ENCODE data around the gene TRPV6.

The TRPV6 gene

DNA sequence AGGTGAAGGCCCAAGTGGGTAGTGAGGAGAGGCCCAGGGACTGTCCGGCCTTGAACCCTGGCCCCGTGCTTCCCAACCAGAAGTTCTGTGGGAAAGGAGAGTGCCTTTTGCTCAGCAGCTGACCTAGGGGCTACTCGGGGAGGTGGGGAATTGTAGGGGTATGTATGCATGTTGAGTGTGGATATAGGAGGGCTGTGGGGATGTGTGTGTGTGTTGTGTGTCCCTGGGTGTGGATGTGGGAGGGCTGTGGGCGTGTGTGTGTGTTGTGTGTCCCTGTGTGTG is 18.5 kb downstream of the TRPV6 start:
- DNase-seq, result no peak

DNA sequence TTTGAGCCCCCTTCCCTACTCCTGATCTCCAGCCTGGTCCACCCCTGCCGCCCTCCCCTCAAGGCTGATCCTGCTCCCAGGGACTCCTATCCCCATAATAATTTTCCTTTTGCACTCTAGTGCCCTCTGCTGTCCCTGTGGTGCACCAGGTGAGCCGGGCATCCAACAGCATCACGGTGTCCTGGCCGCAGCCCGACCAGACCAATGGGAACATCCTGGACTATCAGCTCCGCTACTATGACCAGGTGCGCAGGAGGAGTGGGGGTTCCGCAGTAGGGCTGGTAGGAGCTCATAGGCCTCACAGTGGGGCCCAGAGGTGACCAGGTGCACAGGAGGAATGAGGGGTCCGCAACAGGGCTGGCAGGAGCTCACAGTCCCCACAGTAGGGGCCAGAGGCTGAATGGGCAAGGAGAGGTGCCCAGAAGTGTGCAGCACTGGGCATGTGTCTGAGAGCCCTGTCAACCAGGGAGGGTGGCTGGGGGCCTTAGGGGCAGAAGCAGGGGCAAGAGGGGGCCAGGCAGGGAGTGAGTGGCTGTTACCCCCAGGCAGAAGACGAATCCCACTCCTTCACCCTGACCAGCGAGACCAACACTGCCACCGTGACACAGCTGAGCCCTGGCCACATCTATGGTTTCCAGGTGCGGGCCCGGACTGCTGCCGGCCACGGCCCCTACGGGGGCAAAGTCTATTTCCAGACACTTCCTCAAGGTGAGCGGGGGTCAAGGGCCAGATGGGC is 19.0 kb downstream of the TRPV6 start:
- no peak for DNase-seq

DNA sequence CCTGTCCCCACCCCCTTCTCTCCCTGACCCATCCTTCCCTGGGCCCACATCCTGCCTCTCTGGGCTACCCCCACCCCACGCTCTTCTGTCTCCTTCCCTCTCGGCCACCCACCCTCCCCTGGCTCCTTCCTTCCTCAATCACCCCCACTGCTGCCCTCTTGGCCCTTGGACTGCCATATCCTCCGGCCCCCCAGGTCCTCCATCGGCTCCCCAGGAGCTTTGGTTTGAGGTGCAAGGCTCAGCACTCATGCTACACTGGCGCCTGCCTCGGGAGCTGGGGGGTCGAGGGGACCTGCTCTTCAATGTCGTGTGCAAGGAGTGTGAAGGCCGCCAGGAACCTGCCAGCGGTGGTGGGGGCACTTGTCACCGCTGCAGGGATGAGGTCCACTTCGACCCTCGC is 19.8 kb downstream of the TRPV6 start:
- DNase-seq, result no peak

DNA sequence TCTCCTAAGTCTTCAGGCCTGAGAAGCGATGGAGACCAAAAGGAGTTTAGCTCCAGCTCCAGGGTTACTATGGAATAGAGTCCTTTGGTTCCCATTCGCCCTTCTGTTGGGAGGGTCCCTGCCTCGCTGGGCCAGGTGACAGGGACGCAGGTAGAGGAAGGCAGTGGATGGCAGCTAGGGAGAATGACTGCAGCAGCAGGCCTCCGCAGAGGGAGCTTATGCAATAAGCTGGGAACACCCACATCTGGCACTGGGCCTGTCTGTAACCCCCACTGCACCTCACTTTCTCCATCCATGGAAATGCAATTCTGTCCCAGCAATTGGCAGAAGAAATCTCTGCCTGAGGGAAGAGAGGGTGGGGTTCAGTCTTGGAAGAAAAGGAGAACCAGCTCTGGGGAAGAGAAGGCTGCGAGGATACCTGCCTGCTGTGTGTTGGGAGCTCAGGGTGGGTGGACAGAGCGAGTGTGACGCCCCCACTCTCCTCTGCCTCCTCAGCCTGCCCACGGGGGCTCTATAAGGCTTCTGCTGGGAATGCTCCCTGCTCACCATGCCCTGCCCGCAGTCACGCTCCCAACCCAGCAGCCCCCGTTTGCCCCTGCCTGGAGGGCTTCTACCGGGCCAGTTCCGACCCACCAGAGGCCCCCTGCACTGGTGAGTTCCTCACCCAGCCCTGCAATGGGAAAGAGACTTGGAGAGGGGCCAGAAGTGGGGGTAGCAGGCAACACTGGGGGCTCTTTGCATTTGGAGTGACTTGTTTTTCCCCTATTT is 20.4 kb downstream of the TRPV6 start:
- no peak for DNase-seq

DNA sequence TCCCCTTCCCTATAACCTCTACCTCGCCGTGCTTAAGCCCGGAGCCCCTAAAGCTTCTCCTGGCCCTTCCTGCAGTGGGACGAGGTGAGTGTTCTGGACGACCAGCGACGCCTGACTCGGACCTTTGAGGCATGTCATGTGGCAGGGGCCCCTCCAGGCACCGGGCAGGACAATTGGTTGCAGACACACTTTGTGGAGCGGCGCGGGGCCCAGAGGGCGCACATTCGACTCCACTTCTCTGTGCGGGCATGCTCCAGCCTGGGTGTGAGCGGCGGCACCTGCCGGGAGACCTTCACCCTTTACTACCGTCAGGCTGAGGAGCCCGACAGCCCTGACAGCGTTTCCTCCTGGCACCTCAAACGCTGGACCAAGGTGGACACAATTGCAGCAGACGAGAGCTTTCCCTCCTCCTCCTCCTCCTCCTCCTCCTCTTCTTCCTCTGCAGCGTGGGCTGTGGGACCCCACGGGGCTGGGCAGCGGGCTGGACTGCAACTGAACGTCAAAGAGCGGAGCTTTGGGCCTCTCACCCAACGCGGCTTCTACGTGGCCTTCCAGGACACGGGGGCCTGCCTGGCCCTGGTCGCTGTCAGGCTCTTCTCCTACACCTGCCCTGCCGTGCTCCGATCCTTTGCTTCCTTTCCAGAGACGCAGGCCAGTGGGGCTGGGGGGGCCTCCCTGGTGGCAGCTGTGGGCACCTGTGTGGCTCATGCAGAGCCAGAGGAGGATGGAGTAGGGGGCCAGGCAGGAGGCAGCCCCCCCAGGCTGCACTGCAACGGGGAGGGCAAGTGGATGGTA is 21.5 kb downstream of the TRPV6 start:
- no peak for DNase-seq

DNA sequence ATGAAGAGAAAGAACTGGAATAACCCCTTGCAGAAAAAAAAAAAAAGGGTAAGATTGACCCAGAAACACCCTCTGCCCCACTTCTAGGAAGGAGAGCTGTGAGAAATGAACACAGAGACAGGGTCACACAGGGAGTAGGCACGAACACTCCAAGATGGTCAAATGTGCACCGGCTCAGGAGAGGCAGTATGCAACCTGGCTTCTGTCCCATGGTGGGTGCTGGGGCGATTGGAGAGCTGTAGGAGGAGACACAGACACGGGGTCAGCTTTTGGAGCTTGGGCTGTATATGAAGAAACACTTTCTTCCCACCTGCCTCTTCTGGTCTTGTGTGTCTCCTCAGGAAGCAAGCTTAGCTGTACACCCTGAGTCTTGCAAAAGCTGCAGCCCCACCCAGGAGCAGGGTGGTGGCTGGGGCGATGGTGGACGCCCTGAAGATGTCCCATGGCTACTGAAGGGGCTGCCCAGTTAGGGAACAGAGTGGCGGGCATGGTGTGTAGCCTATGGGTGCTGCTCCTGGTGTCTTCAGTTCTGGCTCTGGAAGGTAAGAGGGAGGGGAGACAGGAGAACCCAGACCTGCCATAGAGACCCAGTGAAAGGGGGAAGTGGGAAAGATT is 22.7 kb downstream of the TRPV6 start:
- no peak for DNase-seq

DNA sequence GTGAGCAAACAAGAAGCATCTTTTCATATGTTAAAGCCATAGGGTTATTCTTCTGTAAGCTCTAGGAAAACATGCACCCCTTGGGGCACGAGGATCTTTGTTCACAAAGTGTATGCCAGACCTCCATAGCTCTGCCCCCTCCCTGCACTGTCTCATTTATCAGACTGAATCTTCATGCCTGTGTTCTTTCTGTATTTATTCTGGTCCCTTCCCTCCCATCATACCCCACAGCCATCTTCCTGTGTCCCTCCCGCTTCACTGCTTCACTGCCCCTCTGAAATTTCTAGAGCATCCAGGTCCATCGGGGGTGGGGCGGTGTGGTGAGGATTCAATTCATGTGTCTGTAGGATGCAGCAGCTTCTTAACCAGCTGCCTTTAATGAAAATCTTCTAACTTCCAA is 23.2 kb downstream of the TRPV6 start:
- no peak for DNase-seq

DNA sequence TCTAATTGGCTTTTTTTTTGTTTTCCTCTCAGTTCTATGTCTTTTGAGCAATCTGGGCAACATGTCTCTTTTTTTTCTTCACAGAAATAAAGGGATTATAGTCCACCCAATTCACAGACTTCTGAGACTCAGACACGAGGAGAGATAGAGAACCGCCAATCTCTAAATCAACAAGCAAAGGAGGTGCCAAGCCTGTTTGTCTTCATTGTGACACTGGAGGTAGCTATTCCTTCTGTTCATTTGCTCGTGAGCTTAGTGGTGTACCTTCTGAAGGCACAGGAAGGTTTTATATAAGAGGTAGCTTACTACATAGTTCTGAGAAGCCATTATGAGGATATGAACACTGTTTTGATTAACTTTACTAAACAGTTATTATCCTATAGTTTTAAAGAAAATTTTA is 24.6 kb downstream of the TRPV6 start:
- no peak for DNase-seq

DNA sequence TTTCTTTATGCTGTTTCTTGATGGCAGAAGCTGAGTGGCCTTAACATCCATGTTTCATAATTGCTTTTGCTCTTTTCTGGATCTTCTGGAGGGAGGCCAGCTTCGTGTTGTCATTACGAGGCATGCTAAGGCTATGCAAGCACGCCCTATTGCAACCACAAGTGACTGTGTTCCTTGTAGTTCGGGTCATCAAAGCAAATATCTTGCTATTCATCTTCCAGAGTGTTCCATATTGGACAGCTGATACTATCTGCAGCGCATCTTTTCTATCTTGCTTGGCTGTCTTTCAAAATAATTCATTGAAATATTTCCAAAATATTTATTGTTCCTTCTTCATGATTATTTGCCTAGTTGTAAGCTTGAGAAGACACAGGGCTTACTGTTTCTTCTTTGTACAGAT is 25.7 kb downstream of the TRPV6 start:
- DNase-seq, result no peak

DNA sequence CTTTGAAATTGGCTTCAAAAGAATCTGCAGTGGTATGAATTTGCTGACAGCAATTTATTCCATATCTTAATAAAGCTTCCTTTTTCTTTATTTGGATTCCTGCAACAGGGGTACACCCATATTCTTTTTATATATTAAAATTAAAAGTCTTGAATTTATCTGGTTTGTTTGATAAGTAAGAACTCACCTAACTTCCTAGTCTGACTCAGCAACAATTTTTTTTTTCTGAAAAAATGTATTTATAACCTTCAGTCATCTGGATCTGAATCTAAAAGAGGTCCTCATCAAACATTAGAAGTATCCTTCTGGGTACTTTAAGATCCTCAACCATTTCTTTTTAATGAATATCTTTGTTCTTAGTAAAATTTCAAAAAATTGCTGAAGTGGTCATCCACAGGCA is 26.1 kb downstream of the TRPV6 start:
- DNase-seq, result no peak

DNA sequence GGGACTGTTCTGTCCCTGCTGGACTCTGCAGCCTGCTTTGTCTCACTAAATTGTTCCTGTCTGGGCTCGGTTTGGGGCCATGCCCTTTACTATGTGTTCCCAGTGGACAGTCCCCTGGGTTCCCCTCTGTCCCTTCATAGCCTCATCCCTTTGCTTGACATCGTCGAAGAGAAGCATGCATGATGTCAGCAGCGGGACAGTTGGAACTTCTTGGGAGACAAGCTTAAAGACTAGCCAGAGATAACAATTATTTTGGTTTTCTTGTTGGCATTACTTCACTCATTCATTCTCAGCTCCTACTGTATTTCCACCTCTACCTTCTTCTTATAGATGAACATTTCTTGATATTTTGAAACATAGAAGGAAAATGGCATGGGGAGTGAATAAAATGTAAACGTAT is 27.9 kb downstream of the TRPV6 start:
- no peak for DNase-seq

DNA sequence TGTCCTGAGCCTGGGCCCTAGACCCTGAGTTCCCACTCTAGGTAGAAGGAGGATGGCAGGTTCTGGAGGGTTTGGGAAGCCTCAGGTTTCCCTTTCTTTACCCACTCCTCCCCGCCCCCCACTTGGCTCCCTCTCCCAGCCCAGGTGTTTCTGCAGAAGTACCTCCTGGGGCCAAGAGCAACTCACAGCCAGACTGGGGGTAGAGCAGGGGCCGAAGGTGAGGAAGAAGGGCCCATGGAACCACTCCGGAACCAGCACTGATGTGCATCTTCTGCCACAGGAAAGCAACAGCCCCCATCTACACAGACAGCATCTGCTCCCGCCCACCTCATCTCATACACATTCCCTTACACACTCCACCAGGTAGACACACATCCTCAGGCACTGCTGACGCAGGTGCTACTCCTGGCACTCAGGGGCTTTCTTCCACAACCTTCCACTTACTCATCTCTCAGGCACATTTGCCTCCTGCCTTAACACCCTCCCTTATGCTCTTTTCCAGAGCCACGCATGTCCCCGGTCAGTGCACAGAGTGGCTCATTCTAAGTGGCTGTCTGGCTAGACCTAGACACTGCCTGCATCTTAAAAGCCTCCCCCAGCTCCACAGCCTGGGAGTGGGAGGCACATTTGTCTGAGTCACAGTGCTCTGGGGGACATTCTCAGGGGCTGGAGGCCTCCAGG is 28.8 kb downstream of the TRPV6 start:
- no peak for DNase-seq

DNA sequence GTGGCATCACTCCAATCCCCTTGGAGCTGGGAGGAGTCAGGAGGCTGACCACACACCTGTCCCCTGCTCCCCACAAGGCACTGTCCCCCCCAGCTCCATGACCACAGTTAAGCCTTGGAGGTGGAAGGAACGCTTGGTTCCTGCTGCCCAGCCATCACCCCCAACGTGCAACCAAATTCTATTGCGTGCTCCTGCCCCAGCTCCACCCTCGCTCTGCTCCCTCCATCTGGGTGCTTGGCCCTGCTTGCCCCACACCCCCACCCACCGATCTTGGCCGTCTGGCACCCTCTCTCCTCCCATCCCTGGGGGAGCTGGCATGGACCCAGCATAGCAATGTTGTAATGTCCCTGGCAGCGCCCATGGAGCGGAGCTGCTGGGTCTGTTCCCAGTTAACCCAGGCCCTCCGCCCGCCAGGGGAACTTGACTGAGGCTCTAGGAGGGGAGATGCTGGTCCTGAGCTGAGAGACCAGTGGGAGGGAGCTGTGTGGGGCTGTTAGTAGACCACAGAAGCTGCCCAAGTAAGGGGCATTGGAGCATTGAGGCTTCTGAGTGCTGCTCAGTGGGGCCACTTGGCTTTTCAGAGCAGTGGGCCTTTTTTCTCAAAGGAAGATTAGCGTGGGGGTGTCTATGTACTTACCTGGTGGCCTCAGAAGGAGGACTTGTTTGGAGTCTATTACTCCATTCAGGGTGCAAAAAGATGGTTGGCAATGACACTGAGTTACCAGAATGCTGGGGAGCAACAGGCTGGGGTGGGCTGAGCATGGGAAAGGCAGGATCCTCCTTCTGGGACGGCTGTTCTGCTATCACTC is 29.6 kb downstream of the TRPV6 start:
- no peak for DNase-seq

DNA sequence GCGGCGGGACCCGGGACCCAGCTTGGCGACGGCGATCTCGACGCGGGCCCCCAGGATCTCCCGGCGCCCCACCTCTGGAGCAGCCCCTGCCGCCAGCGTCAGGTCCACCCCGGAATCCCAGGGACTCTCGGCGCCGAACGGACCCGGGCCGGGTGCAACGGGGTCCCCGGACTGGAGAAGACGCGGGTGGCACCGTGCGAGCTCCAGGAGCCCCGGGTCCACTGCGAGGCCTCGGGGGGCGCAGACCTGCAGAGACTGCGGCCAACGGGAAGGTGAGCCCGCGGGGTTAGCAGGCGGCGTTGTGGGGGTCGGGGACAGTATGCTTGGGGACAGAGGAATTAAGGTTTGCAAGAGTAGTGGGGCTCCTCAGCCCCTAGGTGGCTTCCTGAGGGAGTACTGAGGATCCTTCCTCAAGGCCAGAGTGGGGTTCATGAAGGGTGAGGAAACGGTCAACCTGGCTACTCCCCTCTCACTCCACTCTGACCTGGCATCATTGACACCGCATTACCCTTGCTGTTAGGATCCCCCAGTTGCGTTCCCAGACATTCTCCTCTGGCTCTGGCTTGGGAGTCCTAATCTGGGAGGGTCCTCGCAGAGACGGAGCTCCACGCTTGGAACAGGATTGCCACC is 30.3 kb downstream of the TRPV6 start:
- no peak for DNase-seq

DNA sequence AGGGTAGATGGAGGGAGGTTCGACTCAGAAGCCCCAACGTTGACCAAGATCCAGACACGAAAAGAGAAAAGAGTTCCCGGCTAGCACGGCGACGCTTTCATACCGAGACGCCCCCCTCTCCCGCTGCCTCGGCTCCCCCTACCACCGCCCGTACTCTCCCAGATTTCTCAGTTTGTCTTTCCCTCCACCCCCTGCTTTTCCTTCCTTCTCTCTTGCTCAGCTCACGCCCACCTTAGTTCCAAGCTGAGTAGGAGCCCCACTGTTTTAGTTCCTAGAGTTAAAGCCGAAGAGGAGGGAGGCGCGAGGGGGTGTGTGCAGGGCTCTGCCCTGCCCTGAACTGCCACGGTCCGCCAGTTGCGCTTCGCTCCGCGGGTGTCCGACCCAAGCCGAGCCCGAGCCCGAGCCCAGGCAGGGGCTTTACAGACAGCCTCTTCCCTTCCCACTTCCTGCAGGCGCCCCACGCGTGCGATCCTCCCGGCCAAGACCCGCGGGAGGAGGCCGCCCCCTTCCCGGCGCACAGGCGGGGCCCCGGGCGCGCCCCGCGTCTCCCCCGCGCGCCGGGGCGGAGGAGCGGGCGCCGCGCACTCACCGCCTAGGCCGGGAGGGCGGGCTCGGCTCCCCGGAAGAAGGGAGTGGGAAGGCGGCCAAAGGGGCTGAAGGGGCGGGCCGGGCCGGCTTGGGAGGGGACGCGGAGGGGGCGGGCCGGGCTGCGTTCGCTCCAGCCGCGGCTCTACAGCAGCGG is 31.0 kb downstream of the TRPV6 start, which contains the start of gene EPHB6:
Gene EPHB6, plus strand, starts transcription at position 705 of the 742 bp plus-strand sequence. CDS start 8,152 bp downstream, outside the sequence.
- peak; percentile 72 to 87 for DNase-seq

DNA sequence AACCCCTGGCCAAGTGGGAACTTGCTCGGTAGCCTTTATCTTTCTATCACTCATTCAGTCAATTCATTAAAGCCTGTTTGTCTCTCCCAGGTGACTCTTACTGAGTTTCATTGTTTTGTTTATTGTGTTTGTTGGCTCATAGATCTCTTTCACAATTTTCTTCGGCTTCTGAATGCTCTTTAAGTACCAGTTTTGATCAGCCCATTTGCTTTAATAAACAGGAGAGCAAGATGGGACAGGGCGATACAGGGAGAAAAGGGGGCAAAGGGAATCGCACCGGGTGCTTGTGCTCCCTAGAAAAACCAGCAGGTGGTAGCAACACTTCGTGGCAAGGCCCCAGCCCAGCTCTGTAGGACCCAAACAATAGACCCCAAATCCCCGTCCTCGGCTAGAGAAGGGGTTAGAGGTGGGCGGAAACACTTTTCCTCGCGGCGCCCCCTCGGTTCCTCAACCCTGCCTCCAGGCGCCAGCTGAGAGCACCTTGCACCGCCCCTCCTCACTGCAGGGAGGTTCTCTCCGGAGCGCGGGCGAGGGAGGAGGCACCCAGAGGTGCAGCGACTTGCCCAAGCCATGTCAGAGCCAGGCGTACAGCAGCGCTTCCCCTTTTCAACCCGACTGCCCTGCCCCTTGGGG is 31.7 kb downstream of the TRPV6 start:
- DNase-seq, result peak; percentile 72 to 77

DNA sequence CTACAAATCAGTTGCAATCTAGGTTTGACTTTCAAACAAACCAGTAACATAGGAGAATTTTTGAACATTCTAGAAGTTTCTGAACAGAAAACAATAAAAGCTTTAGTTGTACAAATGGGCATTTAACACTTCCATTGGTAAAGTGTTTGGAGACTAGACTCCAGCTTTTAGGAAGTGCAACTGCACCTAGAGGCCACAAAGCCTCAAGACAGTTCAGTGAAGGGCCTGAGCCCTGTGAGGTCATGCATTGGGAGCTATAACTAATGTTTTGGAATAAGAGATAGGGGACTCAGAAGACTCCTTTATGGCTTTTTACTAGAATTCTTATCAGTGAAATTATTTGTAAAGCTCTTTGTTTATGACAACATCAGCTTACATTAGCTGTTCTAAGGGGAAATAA is 33.6 kb downstream of the TRPV6 start:
- DNase-seq, result no peak

DNA sequence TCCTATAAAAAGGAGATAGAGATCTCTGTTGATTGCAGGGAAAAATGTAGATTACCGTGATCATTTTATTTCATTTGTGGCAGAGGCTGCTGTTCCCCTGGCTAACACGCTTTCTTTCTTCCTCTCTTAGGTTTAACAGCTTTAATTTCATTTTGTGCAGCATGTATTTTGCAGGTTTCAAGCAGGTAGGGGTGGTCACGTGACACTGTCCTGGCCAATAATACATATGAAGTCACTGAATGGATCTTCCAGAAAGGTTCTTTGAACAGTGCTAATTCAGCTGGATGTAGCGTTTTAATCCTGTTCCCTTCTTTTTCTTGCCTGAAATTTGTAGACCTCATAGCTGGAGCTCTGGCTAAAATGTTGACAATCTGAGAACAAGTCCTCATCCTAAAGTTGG is 34.3 kb downstream of the TRPV6 start:
- no peak for DNase-seq

DNA sequence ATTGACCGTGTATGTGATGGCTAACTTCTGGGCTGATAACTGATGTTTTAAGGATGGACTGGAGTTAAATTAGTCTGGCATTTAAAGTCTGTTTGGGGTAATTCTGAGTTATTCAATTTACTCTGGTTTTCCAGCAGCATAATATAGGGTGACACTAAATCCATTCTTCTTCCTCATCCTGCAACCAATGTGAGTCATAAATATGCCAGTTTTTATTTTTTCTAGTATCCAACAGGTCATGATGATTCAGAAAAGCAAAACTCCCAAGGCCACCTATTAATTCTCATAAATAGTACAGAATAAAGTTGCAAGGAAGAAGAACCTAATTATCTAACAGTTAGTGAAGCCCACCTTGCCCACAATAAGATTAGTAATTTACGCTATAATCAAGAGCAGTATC is 38.2 kb downstream of the TRPV6 start:
- DNase-seq, result no peak

DNA sequence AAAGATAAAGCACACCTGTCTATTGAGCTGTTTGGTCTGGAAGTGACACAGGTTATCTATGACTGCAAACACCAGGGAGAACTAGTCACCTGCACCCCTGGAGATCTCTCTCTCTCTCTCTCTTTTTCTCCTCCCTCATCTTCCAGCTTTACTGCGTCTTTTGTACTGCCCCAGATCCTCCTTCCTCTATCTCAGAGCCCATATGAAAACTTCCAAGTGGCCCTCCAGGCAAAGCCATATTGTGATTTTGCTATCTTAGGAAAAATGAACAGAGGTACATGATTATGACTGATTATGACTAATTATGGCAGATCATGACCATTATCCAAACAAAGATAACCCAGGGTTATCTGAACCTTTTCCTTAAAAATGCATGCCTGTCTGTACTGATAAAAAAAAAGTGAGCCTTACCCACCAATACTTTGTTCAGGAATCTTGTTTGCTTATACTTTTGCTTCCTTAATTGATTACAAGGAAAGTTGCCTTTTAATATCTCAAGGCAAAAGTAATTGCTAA is 43.2 kb downstream of the TRPV6 start:
- DNase-seq, result no peak

All from bone marrow (tissue), 2 donors.